Fibroblast of lung (primary cell): ENCODE results near the gene ZNF426. TPM values are rescaled to one million over a fixed set of nuclear protein-coding genes. Genes with fewer than 3 reads are reported as not detected.

ENCODE experiments used
- DNase-seq, 2 donors: peaks; one replicate each; pipeline versions ENCODE4 v3.0.0 to v3.0.0-alpha.2; 2010; ENCODE audit warnings: low read depth in 2 of 2
- H2AFZ ChIP-seq: 2 replicates; pipeline ENCODE4 v1.5.1; 2012; ENCODE audit warnings: low read length, control low read depth, inconsistent platforms
- H3K27ac ChIP-seq: 2 replicates; pipeline ENCODE4 v1.5.1; 2011; ENCODE audit warnings: low read length, control low read depth; ENCODE audit not compliant: insufficient read depth
- H3K27me3 ChIP-seq: 2 replicates; pipeline ENCODE4 v1.5.1; 2011; ENCODE audit warnings: mild to moderate bottlenecking, low read length; ENCODE audit not compliant: control insufficient read depth, insufficient read depth
- H3K36me3 ChIP-seq: 2 replicates; pipeline ENCODE4 v1.5.1; 2011; ENCODE audit warnings: low read length; ENCODE audit not compliant: control insufficient read depth, insufficient read depth
- H3K4me1 ChIP-seq: 2 replicates; pipeline ENCODE4 v1.5.1; 2011; ENCODE audit warnings: low read length; ENCODE audit not compliant: control insufficient read depth, insufficient read depth; ENCODE audit errors: extremely low read depth
- H3K4me2 ChIP-seq: 2 replicates; pipeline ENCODE4 v1.5.1; 2011; ENCODE audit warnings: low read length, control low read depth; ENCODE audit not compliant: insufficient read depth; ENCODE audit errors: extremely low read depth
- H3K4me3 ChIP-seq, 4 experiments: fragments of 200-600 bp in 1 of 4; sonication (generic) in 1 of 4; replicated peaks in 1 of 4; 2 replicates each; pipeline ENCODE4 v1.5.1; 2011 to 2016; ENCODE audit warnings: low read length in 4 of 4, low read depth in 3 of 4, mild to moderate bottlenecking in 3 of 4, control low read depth in 2 of 4, inconsistent platforms in 1 of 4, mixed read lengths in 1 of 4; ENCODE audit not compliant: insufficient read depth in 1 of 4; ENCODE audit errors: control extremely low read depth in 1 of 4
- H3K79me2 ChIP-seq: 2 replicates; pipeline ENCODE4 v1.5.1; 2012; ENCODE audit warnings: mild to moderate bottlenecking, low read length, inconsistent platforms; ENCODE audit not compliant: control insufficient read depth, insufficient read depth
- H3K9ac ChIP-seq: 2 replicates; pipeline ENCODE4 v1.5.1; 2011; ENCODE audit warnings: mild to moderate bottlenecking, low read length, control low read depth; ENCODE audit not compliant: insufficient read depth
- H3K9me3 ChIP-seq: 2 replicates; pipeline ENCODE4 v1.5.1; 2012; ENCODE audit warnings: low read depth, low read length; ENCODE audit not compliant: control insufficient read depth, insufficient read depth
- H4K20me1 ChIP-seq: 2 replicates; pipeline ENCODE4 v1.5.1; 2011; ENCODE audit warnings: low read length; ENCODE audit not compliant: control insufficient read depth, insufficient read depth; ENCODE audit errors: extremely low read depth
- CTCF ChIP-seq, 2 donors: IDR thresholded peaks in 1 of 2; conservative IDR thresholded peaks in 1 of 2; 1 replicate in 1 of 2; 2 replicates in 1 of 2; pipeline ENCODE4 v1.5.1; 2011 to 2012; ENCODE audit warnings: low read length in 2 of 2, control low read depth in 1 of 2, inconsistent platforms in 1 of 2, low read depth in 1 of 2, mild to moderate bottlenecking in 1 of 2
- EZH2 ChIP-seq: IDR thresholded peaks from 2 replicates; pipeline ENCODE4 v1.5.1; 2012; ENCODE audit warnings: low read length, control low read depth, mild to moderate bottlenecking; ENCODE audit errors: missing control alignments
- polyA plus RNA-seq, 2 donors: library from polyadenylated mRNA; depleted of rRNA in 1 of 2; stranded (reverse) in 1 of 2; unstranded in 1 of 2; fragments of >200 nt; gene quantifications; 2 replicates each; pipeline ENCODE4 v1.2.1, GENCODE V29; 2011 to 2012; ENCODE audit warnings: missing spikeins in 1 of 2
- total RNA-seq: library from RNA; depleted of rRNA; stranded (reverse); fragments of >200 nt; gene quantifications from 2 replicates; pipeline ENCODE4 v1.2.1, GENCODE V29; 2014

ZNF426 gene
- total and polyA plus RNA-seq, 2 donors (not counting 1 experiment from before 2014, with no cell fraction given): 12.4 to 28.9 TPM

- H3K9me3 ChIP-seq: no peaks in the 10 kb centered on the region
- no peaks in the 10 kb centered on the region for H4K20me1 ChIP-seq
- no peak overlapping the region for H2AFZ ChIP-seq
- TF ChIP-seq EZH2: no peak
- no peak for TF ChIP-seq CTCF (conservative IDR thresholded peaks at IDR 0.05 in 1 of 2, IDR thresholded peaks at IDR 0.05 in 1 of 2; ENCODE audit: low read depth in 1 of 2, low read length in 2 of 2)
- no peaks in the 10 kb centered on the region for H3K36me3 ChIP-seq
- H3K9ac ChIP-seq: no peak overlapping the region
- no peaks in the 10 kb centered on the region for H3K4me1 ChIP-seq
- no peaks in the 10 kb centered on the region for H3K79me2 ChIP-seq
- DNase-seq: no peak
- no peaks in the 10 kb centered on the region for H3K27me3 ChIP-seq
- no peak overlapping the region for H3K4me2 ChIP-seq
- no peak overlapping the region for H3K27ac ChIP-seq
- no peak overlapping the region for H3K4me3 ChIP-seq
These were observed 51.4 kb downstream of the ZNF426 start for GRCh38 chr19:9487016-9487415.

GRCh38 chr19:9485140-9485539, 53.3 kb downstream of the ZNF426 start:
- H3K4me2 ChIP-seq: no peak overlapping the region
- no peaks in the 10 kb centered on the region for H3K36me3 ChIP-seq
- H3K9me3 ChIP-seq: no peaks in the 10 kb centered on the region
- TF ChIP-seq EZH2: no peak
- no peak for TF ChIP-seq CTCF (conservative IDR thresholded peaks at IDR 0.05 in 1 of 2, IDR thresholded peaks at IDR 0.05 in 1 of 2; ENCODE audit: low read depth in 1 of 2, low read length in 2 of 2)
- H3K4me3 ChIP-seq: no peak overlapping the region
- H3K27me3 ChIP-seq: no peaks in the 10 kb centered on the region
- no peak overlapping the region for H3K9ac ChIP-seq
- H4K20me1 ChIP-seq: no peaks in the 10 kb centered on the region
- DNase-seq: no peak
- no peaks in the 10 kb centered on the region for H3K79me2 ChIP-seq
- no peak overlapping the region for H3K27ac ChIP-seq
- H3K4me1 ChIP-seq: no peaks in the 10 kb centered on the region
- H2AFZ ChIP-seq: no peak overlapping the region

- DNase-seq: no peak
- no peak overlapping the region for H3K4me2 ChIP-seq
- no peaks in the 10 kb centered on the region for H4K20me1 ChIP-seq
- H3K4me3 ChIP-seq: no peak overlapping the region
- no peaks in the 10 kb centered on the region for H3K36me3 ChIP-seq
- H3K27ac ChIP-seq: no peak overlapping the region
- TF ChIP-seq EZH2: no peak
- no peak for TF ChIP-seq CTCF (conservative IDR thresholded peaks at IDR 0.05 in 1 of 2, IDR thresholded peaks at IDR 0.05 in 1 of 2; ENCODE audit: low read depth in 1 of 2, low read length in 2 of 2)
- H3K79me2 ChIP-seq: no peaks in the 10 kb centered on the region
- H3K9me3 ChIP-seq: no peaks in the 10 kb centered on the region
- no peak overlapping the region for H2AFZ ChIP-seq
- no peaks in the 10 kb centered on the region for H3K27me3 ChIP-seq
- H3K4me1 ChIP-seq: no peaks in the 10 kb centered on the region
- no peak overlapping the region for H3K9ac ChIP-seq
These were observed 63.5 kb downstream of the ZNF426 start for GRCh38 chr19:9474975-9475374.

Other genes starting within 250 kb of the ZNF426 start
- 12.3 and 20.5 TPM in 2 replicates for gene ZNF699, start 228.8 kb downstream of the ZNF426 start, total RNA-seq
- gene ZNF699, start 228.8 kb downstream of the ZNF426 start, polyA plus RNA-seq: 2.7 and 4.0 TPM in 2 replicates
- 14.4 and 19.8 TPM in 2 replicates for gene ZNF559, start 214.5 kb downstream of the ZNF426 start, total RNA-seq
- 10.2 and 15.6 TPM in 2 replicates for gene ZNF559, start 214.5 kb downstream of the ZNF426 start, polyA plus RNA-seq
- 2.1 and 3.3 TPM in 2 replicates for gene ZNF177, start 175.6 kb downstream of the ZNF426 start, total RNA-seq
- gene ZNF177, start 175.6 kb downstream of the ZNF426 start, polyA plus RNA-seq: 1.0 and 1.5 TPM in 2 replicates
- gene ZNF266, start 103.1 kb downstream of the ZNF426 start, total RNA-seq: 10.0 and 10.7 TPM in 2 replicates
- 8.4 and 14.4 TPM in 2 replicates for gene ZNF266, start 103.1 kb downstream of the ZNF426 start, polyA plus RNA-seq
- gene ZNF560, start 40.0 kb downstream of the ZNF426 start, total RNA-seq: 3.3 and 7.3 TPM in 2 replicates
- gene ZNF560, start 40.0 kb downstream of the ZNF426 start, polyA plus RNA-seq: 0.61 and 1.0 TPM in 2 replicates
- 38.8 and 53.3 TPM in 2 replicates for gene ZNF121, start 45.9 kb upstream of the ZNF426 start, total RNA-seq
- 3.7 and 4.2 TPM in 2 replicates for gene ZNF121, start 45.9 kb upstream of the ZNF426 start, polyA plus RNA-seq
- 52.6 and 53.5 TPM in 2 replicates for gene ZNF561, start 82.6 kb upstream of the ZNF426 start, total RNA-seq
- 26.7 and 34.1 TPM in 2 replicates for gene ZNF561, start 82.6 kb upstream of the ZNF426 start, polyA plus RNA-seq
- 28.6 and 32.4 TPM in 2 replicates for gene ZNF562, start 136.5 kb upstream of the ZNF426 start, total RNA-seq
- gene ZNF562, start 136.5 kb upstream of the ZNF426 start, polyA plus RNA-seq: 11.2 and 12.2 TPM in 2 replicates
- 11.8 and 20.8 TPM in 2 replicates for gene ZNF846, start 230.1 kb upstream of the ZNF426 start, total RNA-seq
- 6.2 and 7.4 TPM in 2 replicates for gene ZNF846, start 230.1 kb upstream of the ZNF426 start, polyA plus RNA-seq